ENCODE measurements around the gene STARD3.

STARD3 gene

DNA sequence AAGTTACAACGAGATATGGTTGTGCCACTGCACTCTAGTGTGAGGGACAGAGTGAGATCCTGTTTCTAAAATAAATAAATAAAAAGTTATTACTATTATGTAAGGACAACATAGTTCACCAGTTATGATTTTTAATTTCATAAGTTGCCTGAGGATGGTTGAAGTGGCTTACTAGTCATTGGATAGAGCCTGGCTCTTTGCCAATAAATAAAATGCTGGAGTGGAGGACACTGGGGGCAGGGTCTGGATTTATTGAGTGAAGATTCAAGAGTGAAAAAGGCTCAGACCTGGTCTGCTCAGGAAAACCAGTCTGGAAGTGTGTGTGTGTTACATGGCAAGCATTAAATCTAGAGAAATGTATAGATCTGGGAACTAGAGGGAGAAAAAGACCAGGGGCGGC lies 2.1 kb downstream of the STARD3 start:
- DNase-seq: no peak

- DNase-seq: no peak
Measured at GRCh38 chr17:39639566-39640458, 2.9 kb downstream of the STARD3 start.

- no peak for DNase-seq
Measured at GRCh38 chr17:39640591-39641031, 3.7 kb downstream of the STARD3 start.

GRCh38 chr17:39641097-39641496 lies 4.2 kb downstream of the STARD3 start:
- DNase-seq: no peak

GRCh38 chr17:39641883-39642282 lies 4.9 kb downstream of the STARD3 start:
- no peak for DNase-seq

- DNase-seq: no peak
Measured at GRCh38 chr17:39642291-39643074, 5.5 kb downstream of the STARD3 start.

DNA sequence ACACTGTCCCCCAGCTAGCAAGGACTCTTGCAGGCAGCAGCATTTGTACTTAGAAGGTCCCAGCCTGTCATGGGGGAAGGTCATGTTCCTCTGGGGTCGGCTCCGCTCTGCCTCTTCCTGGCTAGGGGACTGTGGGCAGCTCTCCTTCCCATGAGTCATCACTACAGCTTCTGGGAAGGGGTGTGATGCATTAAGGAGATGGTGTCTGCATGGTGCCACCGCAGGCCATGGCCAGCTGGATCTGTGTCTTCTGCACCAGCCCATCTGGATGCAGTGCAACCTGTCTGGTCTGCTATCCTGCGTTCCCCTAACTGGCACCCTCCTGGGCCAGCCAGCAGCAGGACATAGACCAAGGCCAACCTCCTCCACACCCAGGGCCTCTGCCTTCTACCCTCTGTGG lies 6.3 kb downstream of the STARD3 start:
- DNase-seq: no peak

DNA sequence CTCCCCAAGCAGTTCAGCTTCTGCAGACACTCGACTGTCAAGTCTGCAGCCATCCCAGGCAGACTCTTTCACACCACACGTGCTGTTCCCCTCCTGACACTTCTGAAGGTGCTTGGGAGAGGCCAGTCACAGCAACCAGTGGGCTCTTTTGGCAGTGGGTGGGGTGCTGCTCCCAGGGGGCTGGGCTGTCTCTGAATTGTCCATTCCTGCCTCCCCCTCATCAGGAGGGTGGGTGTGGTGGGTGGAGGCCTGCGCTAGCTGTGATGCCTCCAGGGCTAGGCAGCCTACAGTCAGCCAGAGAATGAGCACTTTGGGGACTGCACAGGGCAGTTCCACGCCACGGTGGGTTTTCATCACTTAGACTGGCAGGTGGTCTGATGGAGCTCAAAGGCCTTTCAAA lies 10.3 kb downstream of the STARD3 start:
- DNase-seq: no peak

DNA sequence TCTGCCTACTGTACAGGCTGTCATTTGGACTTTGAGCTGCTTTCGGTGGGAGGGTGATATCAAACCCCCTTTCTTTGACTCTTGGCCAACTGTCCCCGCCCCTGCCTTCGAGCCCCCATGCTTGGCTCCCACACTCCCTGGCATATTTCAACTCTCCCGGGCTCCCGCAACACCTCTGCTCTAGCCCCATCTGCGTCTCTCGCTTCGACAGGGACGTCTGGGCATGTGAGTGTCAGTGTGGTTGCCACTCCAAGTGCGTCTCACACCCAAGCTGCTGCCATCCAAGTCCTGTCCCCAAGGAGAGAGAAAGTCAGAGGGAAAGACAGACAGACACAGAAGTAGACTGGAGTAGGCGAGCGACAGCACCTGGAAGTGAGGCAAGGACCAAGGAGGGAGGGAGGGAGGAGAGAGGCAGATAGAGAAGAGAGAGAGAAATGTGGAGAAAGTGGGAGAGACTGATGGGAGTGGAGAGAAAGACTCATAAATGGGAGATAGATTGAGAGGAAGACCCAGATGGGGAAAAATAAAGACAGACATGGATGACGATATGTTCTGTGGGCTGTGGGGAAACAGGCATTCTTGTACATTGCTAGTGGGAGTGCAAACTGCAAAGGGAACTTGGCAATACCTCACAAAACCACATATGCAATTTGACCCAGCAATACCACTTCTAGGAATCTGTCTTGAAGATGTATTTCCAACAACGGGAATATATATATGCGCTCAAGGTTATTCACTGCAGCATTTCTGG lies 11.8 kb downstream of the STARD3 start:
- DNase-seq: no peak

GRCh38 chr17:39650121-39650579 lies 13.2 kb downstream of the STARD3 start:
- no peak for DNase-seq

DNA sequence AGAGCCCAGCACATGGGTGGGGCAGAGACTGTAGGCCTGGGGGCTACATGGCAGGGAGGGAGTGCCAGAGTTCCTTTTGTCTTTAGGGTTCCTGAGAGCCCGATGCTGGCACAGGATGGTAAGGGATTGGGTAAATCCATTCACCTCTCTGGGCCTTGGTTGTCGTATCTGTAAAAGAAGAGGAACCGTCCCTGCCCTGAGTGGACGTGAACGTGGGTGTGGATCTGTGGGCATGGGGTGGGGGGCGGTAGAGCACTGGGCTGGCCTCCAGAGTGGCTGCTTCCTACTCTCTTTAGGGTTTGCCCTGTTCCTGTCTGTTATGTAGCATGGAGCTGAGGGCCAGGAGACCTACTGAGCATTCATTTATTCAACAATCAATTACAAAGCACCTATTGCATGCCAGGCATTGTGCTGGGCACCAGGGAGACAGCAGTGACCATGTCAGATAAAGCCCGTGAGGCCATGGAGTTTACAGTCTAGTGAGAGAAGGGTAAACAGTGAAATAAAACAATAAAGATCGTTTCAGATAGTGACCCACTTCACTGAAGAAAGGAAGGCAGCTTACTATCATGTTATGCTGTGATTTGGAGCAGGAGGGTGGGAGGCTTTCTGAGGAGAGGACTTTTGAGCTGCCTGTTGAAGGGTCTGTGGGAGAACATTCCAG lies 15.1 kb downstream of the STARD3 start:
- DNase-seq: no peak

DNA sequence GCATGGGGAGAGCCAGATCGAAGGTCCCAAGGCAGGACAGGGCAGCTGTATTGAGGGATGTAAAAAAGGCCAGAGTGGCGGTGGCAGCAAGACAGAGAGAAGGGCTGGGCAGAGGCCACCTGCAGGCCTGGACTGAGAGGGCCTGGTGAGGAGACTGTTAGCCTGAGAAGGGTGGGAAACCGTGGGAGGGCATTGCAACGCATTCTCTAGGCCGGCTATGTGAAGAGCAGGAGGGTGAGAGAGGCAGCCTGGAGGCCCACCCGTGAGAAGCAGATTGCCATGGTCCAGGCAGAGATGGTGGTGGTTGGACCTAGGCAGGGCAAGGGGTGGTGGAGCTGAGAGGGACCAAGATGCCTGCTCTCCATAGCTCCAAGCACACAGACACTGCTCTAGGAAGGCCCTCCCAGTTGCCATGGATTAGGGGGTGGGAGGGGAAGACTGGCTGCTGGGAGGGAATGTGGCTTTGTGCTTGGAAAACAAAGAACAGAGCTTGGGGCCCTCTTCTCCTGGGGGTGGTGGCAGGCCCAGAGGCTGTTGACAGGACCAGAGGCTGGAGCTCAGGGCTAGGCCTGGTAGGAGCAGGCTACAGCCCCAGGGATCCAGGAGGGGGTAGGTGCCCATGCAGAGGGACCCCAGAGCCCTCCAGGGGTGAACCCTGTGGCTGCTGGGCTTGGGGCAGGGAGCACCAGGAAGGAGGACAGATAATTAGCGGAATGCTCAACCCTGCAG lies 15.8 kb downstream of the STARD3 start:
- DNase-seq: no peak

DNA sequence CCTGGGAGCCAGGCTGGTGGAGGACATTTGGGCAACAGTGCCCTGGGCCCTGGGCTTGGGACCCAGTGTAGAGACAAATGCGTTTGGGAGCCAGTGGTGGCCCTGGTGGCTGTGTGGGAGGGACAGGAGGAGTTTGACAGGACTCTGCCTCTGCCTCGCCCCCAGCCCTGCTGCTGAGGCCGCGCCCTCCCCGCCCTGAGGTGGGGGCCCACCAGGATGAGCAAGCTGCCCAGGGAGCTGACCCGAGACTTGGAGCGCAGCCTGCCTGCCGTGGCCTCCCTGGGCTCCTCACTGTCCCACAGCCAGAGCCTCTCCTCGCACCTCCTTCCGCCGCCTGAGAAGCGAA lies 16.3 kb downstream of the STARD3 start:
- no peak for DNase-seq

DNA sequence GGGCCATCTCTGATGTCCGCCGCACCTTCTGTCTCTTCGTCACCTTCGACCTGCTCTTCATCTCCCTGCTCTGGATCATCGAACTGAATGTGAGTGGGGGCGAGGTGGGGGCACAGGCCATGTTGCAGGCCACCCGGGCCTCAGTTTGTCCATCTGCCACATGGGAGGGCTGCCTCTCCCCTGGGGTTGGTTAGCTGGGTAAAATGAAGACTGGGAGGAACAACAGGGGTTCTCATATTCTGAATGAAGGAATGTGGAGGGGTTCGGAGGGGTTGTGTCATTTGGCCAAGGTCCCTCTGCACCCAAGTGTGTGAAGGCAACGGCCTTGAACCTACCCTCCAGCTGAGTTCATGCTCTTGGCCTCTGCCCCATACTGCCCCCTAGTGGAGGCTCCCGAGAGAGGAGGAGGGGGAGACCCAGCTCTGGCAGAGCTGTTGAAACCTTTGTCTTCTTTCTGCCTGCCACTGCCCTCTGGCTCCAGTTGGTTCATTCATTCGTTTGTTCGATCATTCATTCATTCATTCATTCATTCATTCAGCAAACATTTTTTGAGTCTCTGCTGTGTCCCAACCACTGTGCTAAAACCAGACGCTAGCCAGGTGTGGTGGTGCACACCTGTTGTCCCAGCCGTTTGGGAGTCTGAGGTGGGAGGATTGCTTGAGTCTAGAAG lies 16.9 kb downstream of the STARD3 start:
- peak; percentile 26 to 51 for DNase-seq

GRCh38 chr17:39655105-39655504 lies 18.2 kb downstream of the STARD3 start:
- DNase-seq: no peak

- DNase-seq: no peak
Measured at GRCh38 chr17:39658346-39658745, 21.4 kb downstream of the STARD3 start.

- no peak for DNase-seq
Measured at GRCh38 chr17:39658760-39659159, 21.8 kb downstream of the STARD3 start.

DNA sequence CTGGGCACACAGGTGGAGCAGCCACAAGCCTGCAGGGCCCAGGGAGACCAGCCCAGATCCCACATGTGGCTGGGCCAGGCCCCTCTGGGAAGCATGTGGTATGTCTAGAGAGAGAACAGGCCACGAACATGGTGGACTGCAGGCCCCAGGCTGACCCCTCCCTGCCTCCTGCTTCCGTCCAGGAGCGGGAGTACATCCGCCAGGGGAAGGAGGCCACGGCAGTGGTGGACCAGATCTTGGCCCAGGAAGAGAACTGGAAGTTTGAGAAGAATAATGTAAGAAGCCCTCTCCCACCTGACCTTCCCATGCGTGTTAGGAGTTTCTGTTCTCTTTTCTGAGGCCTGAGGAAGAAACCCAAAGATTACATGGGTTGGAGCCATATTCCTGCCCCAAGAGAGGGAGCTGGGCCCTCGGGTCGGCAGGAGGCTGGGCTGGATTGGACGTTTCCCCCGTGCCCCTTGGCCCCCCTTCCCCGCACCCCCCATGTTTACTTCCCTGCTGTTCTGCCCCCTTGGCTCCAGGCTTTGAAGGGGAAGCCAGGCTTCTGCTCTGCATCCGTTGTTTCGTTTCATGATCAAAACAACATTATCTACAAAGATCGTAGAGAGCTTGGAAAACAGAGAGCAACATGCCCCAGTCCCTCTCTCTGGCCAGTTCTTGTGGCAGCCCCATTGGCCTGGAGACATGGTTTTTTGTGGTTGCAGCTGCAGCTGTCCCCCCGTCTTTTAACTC lies 22.5 kb downstream of the STARD3 start:
- no peak for DNase-seq

DNA sequence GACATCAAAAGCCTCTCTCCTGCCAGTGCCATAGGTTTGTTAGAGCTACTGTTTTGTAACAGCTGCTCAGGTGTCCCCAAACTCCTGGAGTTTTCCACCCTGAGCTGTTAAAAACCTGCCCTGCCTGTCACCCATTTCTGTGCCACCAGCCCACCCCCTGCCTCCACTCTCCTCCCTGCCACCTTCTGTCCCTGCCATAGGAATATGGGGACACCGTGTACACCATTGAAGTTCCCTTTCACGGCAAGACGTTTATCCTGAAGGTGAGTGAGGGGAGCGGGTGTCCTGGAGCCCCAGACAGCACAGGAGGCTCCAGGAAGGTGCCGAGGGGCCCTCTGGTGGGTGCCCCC lies 23.0 kb downstream of the STARD3 start:
- DNase-seq: no peak

Measured in NCI-H526 (cell line).